Stimulated activated naive CD4-positive, alpha-beta T cell (primary cell): ENCODE results near the gene VEPH1.

Experiments
- DNase-seq, 6 experiments: peaks; one replicate each; lab custom pipeline; 2025; lab: John Stamatoyannopoulos, UW

VEPH1 gene

GRCh38 chr3:157429708-157430107 lies 73.5 kb downstream of the VEPH1 start:
- DNase-seq, result no peak

GRCh38 chr3:157428853-157429252 lies 74.4 kb downstream of the VEPH1 start:
- no peak for DNase-seq

GRCh38 chr3:157427901-157428300 lies 75.3 kb downstream of the VEPH1 start:
- no peak for DNase-seq

- DNase-seq, result no peak
These were observed 79.9 kb downstream of the VEPH1 start for GRCh38 chr3:157423337-157423736.

GRCh38 chr3:157420606-157421130 lies 82.5 kb downstream of the VEPH1 start:
- DNase-seq, result no peak

- no peak for DNase-seq
These were observed 85.1 kb downstream of the VEPH1 start for GRCh38 chr3:157418104-157418503.

- DNase-seq, result no peak
These were observed 86.0 kb downstream of the VEPH1 start for GRCh38 chr3:157417247-157417646.

- no peak for DNase-seq
These were observed 86.7 kb downstream of the VEPH1 start for GRCh38 chr3:157416347-157417087.

- DNase-seq, result no peak
These were observed 88.4 kb downstream of the VEPH1 start for GRCh38 chr3:157414861-157415260.

- DNase-seq, result no peak
These were observed 90.8 kb downstream of the VEPH1 start for GRCh38 chr3:157412323-157412855.

- DNase-seq, result no peak
These were observed 92.3 kb downstream of the VEPH1 start for GRCh38 chr3:157410945-157411344.

GRCh38 chr3:157409516-157409915 lies 93.7 kb downstream of the VEPH1 start:
- no peak for DNase-seq

- DNase-seq, result no peak
These were observed 94.6 kb downstream of the VEPH1 start for GRCh38 chr3:157408499-157409149.

- DNase-seq, result no peak
These were observed 95.4 kb downstream of the VEPH1 start for GRCh38 chr3:157407769-157408168.

GRCh38 chr3:157406394-157406793 lies 96.8 kb downstream of the VEPH1 start:
- no peak for DNase-seq

- DNase-seq, result no peak
These were observed 97.8 kb downstream of the VEPH1 start for GRCh38 chr3:157405457-157405856.

GRCh38 chr3:157404381-157404780 lies 98.8 kb downstream of the VEPH1 start:
- DNase-seq, result no peak

GRCh38 chr3:157398598-157398997 lies 104.6 kb downstream of the VEPH1 start:
- no peak for DNase-seq

- no peak for DNase-seq
These were observed 108.8 kb downstream of the VEPH1 start for GRCh38 chr3:157394411-157394810.

- no peak for DNase-seq
These were observed 110.1 kb downstream of the VEPH1 start for GRCh38 chr3:157393113-157393512.

- no peak for DNase-seq
These were observed 111.1 kb downstream of the VEPH1 start for GRCh38 chr3:157392104-157392503.

GRCh38 chr3:157390713-157391515 lies 112.3 kb downstream of the VEPH1 start:
- DNase-seq, result no peak
